ENCODE data around the gene FPR1.

Gene FPR1

GRCh38 chr19:51735759-51736449 lies 15.8 kb downstream of the FPR1 start:
- DNase-seq = no peak

- DNase-seq = no peak
Observed at GRCh38 chr19:51733742-51734522, 17.7 kb downstream of the FPR1 start.

GRCh38 chr19:51729781-51730180 lies 21.9 kb downstream of the FPR1 start:
- no peak for DNase-seq

GRCh38 chr19:51727349-51727880 lies 24.3 kb downstream of the FPR1 start:
- DNase-seq = no peak

GRCh38 chr19:51726049-51726448 lies 25.6 kb downstream of the FPR1 start:
- DNase-seq = no peak

GRCh38 chr19:51724543-51724942 lies 27.1 kb downstream of the FPR1 start:
- no peak for DNase-seq

- no peak for DNase-seq
Observed at GRCh38 chr19:51722492-51722891, 29.2 kb downstream of the FPR1 start.

- DNase-seq = no peak
Observed at GRCh38 chr19:51721905-51722304, 29.8 kb downstream of the FPR1 start.

- no peak for DNase-seq
Observed at GRCh38 chr19:51719251-51719988, 32.3 kb downstream of the FPR1 start.

GRCh38 chr19:51716925-51717324 lies 34.8 kb downstream of the FPR1 start:
- no peak for DNase-seq

- DNase-seq = no peak
Observed at GRCh38 chr19:51715850-51716249, 35.8 kb downstream of the FPR1 start.

GRCh38 chr19:51714848-51715247 lies 36.8 kb downstream of the FPR1 start:
- no peak for DNase-seq

- no peak for DNase-seq
Observed at GRCh38 chr19:51713319-51714285, 38.1 kb downstream of the FPR1 start.

- DNase-seq = no peak
Observed at GRCh38 chr19:51712461-51713081, 39.1 kb downstream of the FPR1 start.

GRCh38 chr19:51711702-51712101 lies 40.0 kb downstream of the FPR1 start:
- no peak for DNase-seq

- DNase-seq = no peak
Observed at GRCh38 chr19:51710163-51710562, 41.5 kb downstream of the FPR1 start.

- no peak for DNase-seq
Observed at GRCh38 chr19:51709575-51709974, 42.1 kb downstream of the FPR1 start.

GRCh38 chr19:51708811-51709210 lies 42.9 kb downstream of the FPR1 start:
- no peak for DNase-seq

- no peak for DNase-seq
Observed at GRCh38 chr19:51706885-51707284, 44.8 kb downstream of the FPR1 start.

- no peak for DNase-seq
Observed at GRCh38 chr19:51706296-51706695, 45.4 kb downstream of the FPR1 start.

- DNase-seq = no peak
Observed at GRCh38 chr19:51704626-51705025, 47.1 kb downstream of the FPR1 start.

Measured in activated effector memory CD4-positive, alpha-beta T cell treated with Interleukin-2 at 50 U/mL for 16 hours (primary cell).